Karpas-422 (cell line): ENCODE measurements around the gene INTS11. TPM values are rescaled to one million over a fixed set of nuclear protein-coding genes. Genes with fewer than 3 reads are reported as not detected.

ENCODE experiments used
- DNase-seq: peaks from one replicate; pipeline ENCODE4 v3.0.0-alpha.2; 2015
- H2AFZ ChIP-seq: fragments of 200-600 bp; sonication (generic); 2 replicates; pipeline ENCODE4 v1.6.1; 2014; ENCODE audit warnings: antibody characterized with exemption, low read length, mixed read lengths
- H3K27ac ChIP-seq: fragments of 200-600 bp; sonication (generic); 2 replicates; pipeline ENCODE4 v1.5.1; 2014; ENCODE audit warnings: mild to moderate bottlenecking, low read length, moderate library complexity
- H3K27me3 ChIP-seq: fragments of 200-600 bp; sonication (generic); 2 replicates; pipeline ENCODE4 v1.6.1; 2014; ENCODE audit warnings: low read length, mixed read lengths
- H3K36me3 ChIP-seq: fragments of 200-600 bp; sonication (generic); 2 replicates; pipeline ENCODE4 v1.6.1; 2014; ENCODE audit warnings: low read length, mixed read lengths; ENCODE audit not compliant: insufficient read depth
- H3K4me1 ChIP-seq: fragments of 200-600 bp; sonication (generic); 2 replicates; pipeline ENCODE4 v1.6.1; 2014; ENCODE audit warnings: mild to moderate bottlenecking, low read length, mixed read lengths
- H3K4me2 ChIP-seq: fragments of 200-600 bp; sonication (generic); 2 replicates; pipeline ENCODE4 v1.6.1; 2014; ENCODE audit warnings: low read length, low read depth, mild to moderate bottlenecking; ENCODE audit not compliant: poor library complexity, severe bottlenecking
- H3K4me3 ChIP-seq: fragments of 200-600 bp; sonication (generic); 2 replicates; pipeline ENCODE4 v1.5.1; 2014; ENCODE audit warnings: mild to moderate bottlenecking, antibody characterized with exemption, low read length, mixed read lengths
- H3K79me2 ChIP-seq: fragments of 200-600 bp; sonication (generic); 2 replicates; pipeline ENCODE4 v1.6.1; 2014; ENCODE audit warnings: mild to moderate bottlenecking, low read length, mixed read lengths
- H3K9ac ChIP-seq: fragments of 200-600 bp; sonication (generic); 2 replicates; pipeline ENCODE4 v1.6.0; 2014; ENCODE audit warnings: low read length
- H3K9me2 ChIP-seq: fragments of 200-600 bp; sonication (generic), shearing (Covaris generic); replicated peaks from 2 replicates; pipeline ENCODE4 v1.6.0; 2014; ENCODE audit warnings: mild to moderate bottlenecking, low read length, moderate library complexity; ENCODE audit not compliant: insufficient read depth
- H3K9me3 ChIP-seq: fragments of 300-700, 200-600 bp; sonication (generic); 2 replicates; pipeline ENCODE4 v1.6.1; 2014; ENCODE audit warnings: low read length, mixed read lengths
- H4K20me1 ChIP-seq: fragments of 200-600 bp; sonication (generic); 2 replicates; pipeline ENCODE4 v1.6.1; 2014; ENCODE audit warnings: mild to moderate bottlenecking, antibody characterized with exemption, low read length, low read depth; ENCODE audit not compliant: insufficient read depth
- total RNA-seq: library from RNA; depleted of rRNA; stranded (reverse); fragments of >200 nt; shearing (Covaris generic); gene quantifications from 2 replicates; pipeline ENCODE4 v1.2.3, GENCODE V29; 2014; ENCODE audit warnings: low replicate concordance

The INTS11 gene
- total RNA-seq, 1 experiment from 2014 or later: 69.8 TPM

DNA sequence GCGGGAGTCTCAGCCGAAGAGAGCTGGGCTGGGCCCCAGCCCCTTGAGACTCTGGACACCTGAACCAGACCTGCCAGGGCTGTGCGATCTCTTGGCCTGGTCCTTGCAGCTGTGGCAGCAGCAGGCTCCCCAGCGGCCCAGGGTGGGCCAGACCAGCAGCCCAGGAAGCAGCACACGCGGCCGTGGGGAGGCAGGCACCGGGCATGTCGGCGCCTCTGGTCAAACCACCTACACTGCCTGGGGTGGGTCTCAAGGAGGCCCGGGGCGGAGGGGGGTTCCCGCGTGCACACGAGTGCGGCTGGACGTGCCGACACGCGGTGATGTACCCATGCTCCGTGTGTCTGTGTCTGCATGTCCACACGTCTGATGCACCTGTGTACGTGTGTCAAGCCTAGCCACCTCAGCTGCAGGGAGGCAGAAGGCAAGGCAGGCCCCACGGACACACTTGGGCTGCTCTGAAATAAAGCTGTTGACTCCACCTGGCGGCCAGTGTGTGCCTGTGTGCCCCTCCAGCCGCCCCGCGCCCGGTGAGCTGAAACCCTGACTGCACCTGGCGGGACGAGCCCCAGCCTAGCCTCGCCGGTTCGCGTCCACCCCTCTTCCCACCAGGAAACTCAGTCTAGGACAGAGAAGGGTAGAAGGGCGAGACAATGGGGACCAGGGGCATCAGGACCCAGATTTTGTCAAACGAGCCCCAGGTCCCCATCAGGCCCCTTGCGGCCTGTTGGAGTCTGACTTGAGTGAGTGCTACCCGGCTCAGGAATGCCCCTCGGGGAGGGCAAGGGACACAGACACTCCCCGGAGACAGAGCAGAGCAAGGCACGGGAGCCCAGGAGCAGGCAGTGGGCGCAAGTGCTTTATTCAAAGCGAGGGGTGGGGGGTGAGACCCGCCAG, 32.7 kb downstream of the INTS11 start:
- H4K20me1 ChIP-seq: no peaks in the 10 kb centered on the region
- H3K9me3 ChIP-seq: peaks cover 4% of the 10 kb centered on the region; the same call in 1 of the 2 replicates
- H3K4me3 ChIP-seq: no peak overlapping the region
- no peak overlapping the region for H3K9ac ChIP-seq
- H2AFZ ChIP-seq: no peak overlapping the region
- H3K4me1 ChIP-seq: no peaks in the 10 kb centered on the region
- DNase-seq: peak; percentile 91
- no peak overlapping the region for H3K27ac ChIP-seq
- no peaks in the 10 kb centered on the region for H3K9me2 ChIP-seq
- no peaks in the 10 kb centered on the region for H3K79me2 ChIP-seq
- H3K36me3 ChIP-seq: no peaks in the 10 kb centered on the region
- H3K27me3 ChIP-seq: no peaks in the 10 kb centered on the region
- no peak overlapping the region for H3K4me2 ChIP-seq

DNA sequence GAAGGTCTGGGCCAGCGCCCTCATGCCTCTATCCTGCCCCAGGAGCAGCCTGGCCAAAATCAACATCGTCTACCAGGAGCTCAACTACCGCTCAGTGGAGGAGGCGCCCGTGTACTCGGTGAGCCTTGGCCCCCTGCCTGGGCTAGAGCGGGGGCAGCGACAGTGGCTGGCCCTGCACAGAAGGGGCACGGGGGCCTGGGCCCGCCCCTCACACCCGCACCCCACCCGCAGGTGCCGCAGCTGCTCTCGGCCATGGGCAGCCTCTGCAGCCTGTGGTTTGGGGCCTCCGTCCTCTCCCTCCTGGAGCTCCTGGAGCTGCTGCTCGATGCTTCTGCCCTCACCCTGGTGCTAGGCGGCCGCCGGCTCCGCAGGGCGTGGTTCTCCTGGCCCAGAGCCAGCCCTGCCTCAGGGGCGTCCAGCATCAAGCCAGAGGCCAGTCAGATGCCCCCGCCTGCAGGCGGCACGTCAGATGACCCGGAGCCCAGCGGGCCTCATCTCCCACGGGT, 33.4 kb downstream of the INTS11 start:
- Histone ChIP-seq H2AFZ (no peak overlapping the region), H3K4me1 (no peaks in the 10 kb centered on the region), H3K4me3 (no peak overlapping the region), H3K9ac (no peak overlapping the region), H3K36me3 (no peaks in the 10 kb centered on the region), H3K27ac (no peak overlapping the region), H3K79me2 (no peaks in the 10 kb centered on the region), H3K27me3 (no peaks in the 10 kb centered on the region), H4K20me1 (no peaks in the 10 kb centered on the region), H3K9me2 (no peaks in the 10 kb centered on the region), H3K9me3 (peaks cover 4% of the 10 kb centered on the region; the same call in 1 of the 2 replicates), H3K4me2 (no peak overlapping the region)
- DNase-seq: no peak

DNA sequence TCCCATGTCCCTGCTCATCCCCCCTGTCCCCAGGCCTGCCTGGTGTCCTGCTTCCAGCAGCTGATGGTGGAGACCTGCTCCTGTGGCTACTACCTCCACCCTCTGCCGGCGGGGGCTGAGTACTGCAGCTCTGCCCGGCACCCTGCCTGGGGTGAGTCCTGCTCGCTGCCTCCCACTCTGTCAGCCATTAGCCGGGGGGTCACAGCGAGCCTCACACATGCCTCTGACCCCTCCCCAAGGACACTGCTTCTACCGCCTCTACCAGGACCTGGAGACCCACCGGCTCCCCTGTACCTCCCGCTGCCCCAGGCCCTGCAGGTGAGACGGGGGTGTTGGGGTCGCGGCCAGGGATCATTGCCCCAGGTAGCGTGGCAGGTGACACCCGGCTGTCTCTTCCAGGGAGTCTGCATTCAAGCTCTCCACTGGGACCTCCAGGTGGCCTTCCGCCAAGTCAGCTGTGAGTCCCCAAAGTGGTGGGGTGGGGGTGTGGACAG, 34.2 kb downstream of the INTS11 start:
- Histone ChIP-seq H3K4me1 (no peaks in the 10 kb centered on the region), H3K79me2 (no peaks in the 10 kb centered on the region), H3K36me3 (no peaks in the 10 kb centered on the region), H3K9ac (no peak overlapping the region), H3K27me3 (no peaks in the 10 kb centered on the region), H4K20me1 (no peaks in the 10 kb centered on the region), H2AFZ (no peak overlapping the region), H3K4me3 (no peak overlapping the region), H3K4me2 (no peak overlapping the region), H3K9me3 (peaks cover 4% of the 10 kb centered on the region; the same call in 1 of the 2 replicates), H3K9me2 (no peaks in the 10 kb centered on the region), H3K27ac (no peak overlapping the region)
- DNase-seq: peak; percentile 71

DNA sequence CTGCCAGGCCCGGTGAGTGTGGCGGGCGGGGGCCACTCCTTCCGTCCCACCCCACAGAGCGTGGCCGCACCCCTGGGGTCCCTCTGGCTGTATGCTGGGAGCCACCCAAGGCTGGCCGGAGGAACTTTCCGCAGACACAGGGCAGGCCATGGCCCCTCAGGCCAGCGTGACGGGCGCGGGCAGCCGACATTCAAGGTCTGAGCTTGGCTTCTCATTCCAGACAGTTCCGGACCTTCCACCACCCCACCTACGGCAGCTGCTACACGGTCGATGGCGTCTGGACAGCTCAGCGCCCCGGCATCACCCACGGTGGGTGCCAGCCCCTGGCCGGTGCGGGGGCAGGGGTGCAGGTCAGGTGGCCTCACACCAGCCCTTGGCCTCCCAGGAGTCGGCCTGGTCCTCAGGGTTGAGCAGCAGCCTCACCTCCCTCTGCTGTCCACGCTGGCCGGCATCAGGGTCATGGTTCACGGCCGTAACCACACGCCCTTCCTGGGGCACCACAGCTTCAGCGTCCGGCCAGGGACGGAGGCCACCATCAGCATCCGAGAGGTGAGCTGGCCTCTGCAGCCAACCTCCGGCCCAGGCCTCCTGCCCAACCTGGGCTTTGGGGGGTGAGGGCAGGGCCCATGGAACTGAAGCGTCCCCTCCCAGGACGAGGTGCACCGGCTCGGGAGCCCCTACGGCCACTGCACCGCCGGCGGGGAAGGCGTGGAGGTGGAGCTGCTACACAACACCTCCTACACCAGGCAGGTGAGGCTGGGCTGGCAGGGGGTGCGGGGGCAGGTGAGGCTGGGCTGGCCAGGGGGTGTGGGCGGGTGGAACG, 37.0 kb downstream of the INTS11 start:
- Histone ChIP-seq H3K4me3 (no peak overlapping the region), H2AFZ (no peak overlapping the region), H3K79me2 (no peaks in the 10 kb centered on the region), H3K9me3 (peaks cover 4% of the 10 kb centered on the region; the same call in 1 of the 2 replicates), H3K4me1 (peaks cover 3% of the 10 kb centered on the region), H3K27me3 (no peaks in the 10 kb centered on the region), H3K9ac (no peak overlapping the region), H3K9me2 (no peaks in the 10 kb centered on the region), H3K4me2 (no peak overlapping the region), H3K27ac (no peak overlapping the region), H4K20me1 (no peaks in the 10 kb centered on the region), H3K36me3 (no peaks in the 10 kb centered on the region)
- no peak for DNase-seq

DNA sequence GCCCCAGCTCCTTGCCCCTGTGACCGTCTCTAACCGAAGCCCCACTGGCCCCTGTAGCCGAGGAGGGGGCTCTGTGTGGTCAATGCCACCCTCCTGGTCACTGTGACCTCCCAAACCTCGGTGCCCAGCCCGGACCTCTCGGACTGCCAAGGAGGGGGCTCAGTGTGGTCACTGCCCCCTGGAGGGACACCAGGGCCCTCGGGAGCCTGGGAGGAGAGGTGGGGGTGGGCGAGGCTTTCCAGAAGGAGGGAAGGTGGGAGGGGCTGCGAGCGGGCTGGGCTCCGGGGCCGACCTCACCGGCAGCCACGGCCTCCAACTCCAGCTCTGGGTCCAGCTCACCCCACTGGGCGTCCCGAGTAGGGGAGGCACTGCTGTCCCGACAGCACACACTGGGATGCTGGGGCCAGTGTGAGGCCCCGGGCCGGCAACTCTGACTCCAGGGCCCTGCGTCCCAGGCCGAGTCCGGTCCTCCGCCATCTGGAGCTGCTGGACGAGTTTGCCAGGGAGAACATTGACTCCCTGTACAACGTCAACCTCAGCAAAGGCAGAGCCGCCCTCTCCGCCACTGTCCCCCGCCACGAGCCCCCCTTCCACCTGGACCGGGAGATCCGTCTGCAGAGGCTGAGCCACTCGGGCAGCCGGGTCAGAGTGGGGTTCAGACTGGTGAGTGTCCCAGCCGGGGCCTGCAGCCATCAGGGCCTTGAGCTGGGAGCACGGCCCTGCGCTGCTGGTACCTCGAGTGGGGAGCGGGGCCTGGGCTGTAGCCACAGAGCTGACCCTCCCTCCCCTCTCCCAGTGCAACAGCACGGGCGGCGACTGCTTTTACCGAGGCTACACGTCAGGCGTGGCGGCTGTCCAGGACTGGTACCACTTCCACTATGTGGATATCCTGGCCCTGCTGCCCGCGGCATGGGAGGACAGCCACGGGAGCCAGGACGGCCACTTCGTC, 37.9 kb downstream of the INTS11 start:
- Histone ChIP-seq H2AFZ (no peak overlapping the region), H3K27me3 (no peaks in the 10 kb centered on the region), H3K9me2 (no peaks in the 10 kb centered on the region), H3K4me1 (peaks cover 3% of the 10 kb centered on the region), H3K36me3 (no peaks in the 10 kb centered on the region), H3K4me2 (no peak overlapping the region), H3K27ac (no peak overlapping the region), H3K9me3 (peaks cover 4% of the 10 kb centered on the region; the same call in 1 of the 2 replicates), H3K4me3 (no peak overlapping the region), H4K20me1 (no peaks in the 10 kb centered on the region), H3K79me2 (no peaks in the 10 kb centered on the region), H3K9ac (no peak overlapping the region)
- DNase-seq: no peak

DNA sequence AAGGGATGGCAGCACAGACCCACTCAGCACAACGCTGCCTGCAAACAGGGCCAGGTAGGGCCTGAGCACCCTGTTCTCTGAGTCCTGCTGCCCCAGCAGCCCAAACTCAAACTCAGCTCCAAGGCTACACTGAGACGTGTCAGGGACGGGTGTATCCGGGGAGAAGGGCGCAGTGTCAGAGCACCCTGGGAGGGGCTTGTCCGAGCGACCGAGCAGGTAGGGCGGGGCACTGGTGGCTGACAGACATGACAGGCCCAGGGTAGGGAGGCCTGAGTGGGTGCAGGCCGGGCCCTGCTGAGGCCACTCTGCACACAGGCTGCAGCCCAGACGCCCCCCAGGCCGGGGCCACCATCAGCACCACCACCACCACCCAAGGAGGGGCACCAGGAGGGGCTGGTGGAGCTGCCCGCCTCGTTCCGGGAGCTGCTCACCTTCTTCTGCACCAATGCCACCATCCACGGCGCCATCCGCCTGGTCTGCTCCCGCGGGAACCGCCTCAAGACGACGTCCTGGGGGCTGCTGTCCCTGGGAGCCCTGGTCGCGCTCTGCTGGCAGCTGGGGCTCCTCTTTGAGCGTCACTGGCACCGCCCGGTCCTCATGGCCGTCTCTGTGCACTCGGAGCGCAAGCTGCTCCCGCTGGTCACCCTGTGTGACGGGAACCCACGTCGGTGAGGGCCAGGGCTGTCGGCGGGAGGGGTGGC, 38.7 kb downstream of the INTS11 start:
- H3K79me2 ChIP-seq: no peaks in the 10 kb centered on the region
- no peak overlapping the region for H3K27ac ChIP-seq
- H3K9me3 ChIP-seq: peaks cover 4% of the 10 kb centered on the region; the same call in 1 of the 2 replicates
- H3K9ac ChIP-seq: no peak overlapping the region
- no peak overlapping the region for H2AFZ ChIP-seq
- H3K9me2 ChIP-seq: no peaks in the 10 kb centered on the region
- no peaks in the 10 kb centered on the region for H4K20me1 ChIP-seq
- no peak overlapping the region for H3K4me2 ChIP-seq
- no peaks in the 10 kb centered on the region for H3K27me3 ChIP-seq
- no peak overlapping the region for H3K4me3 ChIP-seq
- H3K4me1 ChIP-seq: peaks cover 3% of the 10 kb centered on the region
- no peaks in the 10 kb centered on the region for H3K36me3 ChIP-seq
- no peak for DNase-seq

DNA sequence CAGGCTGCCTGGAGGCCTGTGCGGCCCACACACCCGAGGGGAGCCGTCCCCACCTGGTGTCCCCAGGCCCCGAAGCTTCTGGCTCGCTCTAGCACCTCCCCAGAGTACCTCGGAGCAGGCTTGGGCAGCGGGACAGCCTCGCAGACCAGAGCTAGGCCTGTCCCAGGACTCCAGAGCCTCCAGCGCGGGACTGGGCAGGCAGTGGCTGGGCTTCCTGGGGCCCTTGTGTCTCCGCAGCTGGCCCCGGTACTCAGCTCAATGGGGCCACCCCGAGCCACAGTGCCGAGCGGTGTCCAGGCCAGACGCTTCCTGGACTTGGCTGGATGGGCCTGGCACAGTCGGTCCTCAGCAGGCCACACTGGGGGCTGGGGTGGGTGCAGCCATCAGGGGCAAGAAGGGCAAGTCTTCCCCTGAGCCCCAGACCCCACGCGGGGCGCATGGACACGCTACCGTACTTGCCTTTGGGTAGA, 39.3 kb downstream of the INTS11 start:
- DNase-seq: no peak
- Histone ChIP-seq H3K4me2 (no peak overlapping the region), H4K20me1 (no peaks in the 10 kb centered on the region), H3K79me2 (no peaks in the 10 kb centered on the region), H3K4me3 (no peak overlapping the region), H3K9me2 (no peaks in the 10 kb centered on the region), H3K36me3 (no peaks in the 10 kb centered on the region), H3K4me1 (peaks cover 3% of the 10 kb centered on the region), H2AFZ (no peak overlapping the region), H3K9me3 (peaks cover 4% of the 10 kb centered on the region; the same call in 1 of the 2 replicates), H3K27me3 (no peaks in the 10 kb centered on the region), H3K9ac (no peak overlapping the region), H3K27ac (no peak overlapping the region)
